Measurements from ENCODE around the gene CARD9.

GRCh38 chr9:136397643-136398042, 24.2 kb upstream of the CARD9 start:
- TF ChIP-seq, protein P1, sequence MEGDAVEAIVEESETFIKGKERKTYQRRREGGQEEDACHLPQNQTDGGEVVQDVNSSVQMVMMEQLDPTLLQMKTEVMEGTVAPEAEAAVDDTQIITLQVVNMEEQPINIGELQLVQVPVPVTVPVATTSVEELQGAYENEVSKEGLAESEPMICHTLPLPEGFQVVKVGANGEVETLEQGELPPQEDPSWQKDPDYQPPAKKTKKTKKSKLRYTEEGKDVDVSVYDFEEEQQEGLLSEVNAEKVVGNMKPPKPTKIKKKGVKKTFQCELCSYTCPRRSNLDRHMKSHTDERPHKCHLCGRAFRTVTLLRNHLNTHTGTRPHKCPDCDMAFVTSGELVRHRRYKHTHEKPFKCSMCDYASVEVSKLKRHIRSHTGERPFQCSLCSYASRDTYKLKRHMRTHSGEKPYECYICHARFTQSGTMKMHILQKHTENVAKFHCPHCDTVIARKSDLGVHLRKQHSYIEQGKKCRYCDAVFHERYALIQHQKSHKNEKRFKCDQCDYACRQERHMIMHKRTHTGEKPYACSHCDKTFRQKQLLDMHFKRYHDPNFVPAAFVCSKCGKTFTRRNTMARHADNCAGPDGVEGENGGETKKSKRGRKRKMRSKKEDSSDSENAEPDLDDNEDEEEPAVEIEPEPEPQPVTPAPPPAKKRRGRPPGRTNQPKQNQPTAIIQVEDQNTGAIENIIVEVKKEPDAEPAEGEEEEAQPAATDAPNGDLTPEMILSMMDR (IDR thresholded peaks at IDR 0.05) = no peak
- TF ChIP-seq EZH2 (IDR thresholded peaks at IDR 0.05) = no peak

Measured in neural progenitor cell (in vitro differentiated cells).